GM12865 (cell line): Measurements from ENCODE around the gene MMS19.

Experiments
- DNase-seq: peaks from one replicate; pipeline ENCODE4 v3.0.0; 2010; ENCODE audit warnings: low read depth
- H3K4me3 ChIP-seq: 2 replicates; pipeline ENCODE4 v1.5.1; 2011; ENCODE audit warnings: mild to moderate bottlenecking, low read depth, low read length, control low read depth
- CTCF ChIP-seq: IDR thresholded peaks from 2 replicates; pipeline ENCODE4 v1.5.1; 2011; ENCODE audit warnings: low read length, control low read depth, low read depth, inconsistent platforms; ENCODE audit not compliant: insufficient read depth; ENCODE audit errors: missing control alignments

Gene MMS19

GRCh38 chr10:97542169-97543024 lies 44.2 kb upstream of the MMS19 start:
- no peak overlapping the region for H3K4me3 ChIP-seq
- no peak for TF ChIP-seq CTCF
- no peak for DNase-seq

- no peak for DNase-seq
- H3K4me3 ChIP-seq, result no peak overlapping the region
- TF ChIP-seq CTCF, result no peak
These were observed 42.7 kb upstream of the MMS19 start for GRCh38 chr10:97540669-97541500.

GRCh38 chr10:97539523-97540200 lies 41.4 kb upstream of the MMS19 start:
- TF ChIP-seq CTCF, result no peak
- DNase-seq, result no peak
- no peak overlapping the region for H3K4me3 ChIP-seq

- no peak for DNase-seq
- H3K4me3 ChIP-seq, result no peak overlapping the region
- no peak for TF ChIP-seq CTCF
These were observed 40.6 kb upstream of the MMS19 start for GRCh38 chr10:97538839-97539238.

- H3K4me3 ChIP-seq, result no peak overlapping the region
- no peak for DNase-seq
- no peak for TF ChIP-seq CTCF
These were observed 40.2 kb upstream of the MMS19 start for GRCh38 chr10:97538411-97538810.

- DNase-seq, result no peak
- no peak for TF ChIP-seq CTCF
- no peak overlapping the region for H3K4me3 ChIP-seq
These were observed 39.1 kb upstream of the MMS19 start for GRCh38 chr10:97537186-97537869.
